Measurements from ENCODE around the gene CDK8.

The CDK8 gene

DNA sequence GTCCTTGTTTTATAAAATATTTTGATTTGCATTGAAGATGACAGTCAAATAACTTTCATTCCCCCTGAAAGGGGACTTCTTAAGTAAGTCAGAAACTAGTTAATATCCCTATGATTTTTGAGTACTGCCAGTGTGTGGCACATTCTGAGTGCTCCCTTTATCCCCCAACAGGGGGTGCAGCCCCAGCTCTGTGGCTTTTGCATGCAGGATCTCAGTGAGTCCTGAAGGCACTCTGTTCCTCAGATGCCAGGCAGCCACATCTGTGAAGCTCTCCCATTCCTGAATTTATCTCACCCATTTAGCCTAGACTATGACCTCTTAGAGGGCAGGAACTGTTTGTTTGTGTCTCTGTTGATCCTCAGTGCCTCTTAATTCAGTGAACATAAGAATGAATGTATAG is 123.1 kb downstream of the CDK8 start:
- Histone ChIP-seq H3K27me3 (ENCODE audit: insufficient read depth, low read depth, severe bottlenecking) (no peaks in the 10 kb centered on the region), H3K36me3 (peaks cover 17% of the 10 kb centered on the region), H3K9me3 (ENCODE audit: severe bottlenecking) (no peaks in the 10 kb centered on the region), H3K27ac (no peak overlapping the region), H3K4me3 (ENCODE audit: low read depth, low read length) (no peak overlapping the region)
- peak; percentile 60 for DNase-seq
- TF ChIP-seq, protein P1, sequence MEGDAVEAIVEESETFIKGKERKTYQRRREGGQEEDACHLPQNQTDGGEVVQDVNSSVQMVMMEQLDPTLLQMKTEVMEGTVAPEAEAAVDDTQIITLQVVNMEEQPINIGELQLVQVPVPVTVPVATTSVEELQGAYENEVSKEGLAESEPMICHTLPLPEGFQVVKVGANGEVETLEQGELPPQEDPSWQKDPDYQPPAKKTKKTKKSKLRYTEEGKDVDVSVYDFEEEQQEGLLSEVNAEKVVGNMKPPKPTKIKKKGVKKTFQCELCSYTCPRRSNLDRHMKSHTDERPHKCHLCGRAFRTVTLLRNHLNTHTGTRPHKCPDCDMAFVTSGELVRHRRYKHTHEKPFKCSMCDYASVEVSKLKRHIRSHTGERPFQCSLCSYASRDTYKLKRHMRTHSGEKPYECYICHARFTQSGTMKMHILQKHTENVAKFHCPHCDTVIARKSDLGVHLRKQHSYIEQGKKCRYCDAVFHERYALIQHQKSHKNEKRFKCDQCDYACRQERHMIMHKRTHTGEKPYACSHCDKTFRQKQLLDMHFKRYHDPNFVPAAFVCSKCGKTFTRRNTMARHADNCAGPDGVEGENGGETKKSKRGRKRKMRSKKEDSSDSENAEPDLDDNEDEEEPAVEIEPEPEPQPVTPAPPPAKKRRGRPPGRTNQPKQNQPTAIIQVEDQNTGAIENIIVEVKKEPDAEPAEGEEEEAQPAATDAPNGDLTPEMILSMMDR (IDR thresholded peaks at IDR 0.05; ENCODE audit: low read depth, low read length): peak; percentile 75

DNA sequence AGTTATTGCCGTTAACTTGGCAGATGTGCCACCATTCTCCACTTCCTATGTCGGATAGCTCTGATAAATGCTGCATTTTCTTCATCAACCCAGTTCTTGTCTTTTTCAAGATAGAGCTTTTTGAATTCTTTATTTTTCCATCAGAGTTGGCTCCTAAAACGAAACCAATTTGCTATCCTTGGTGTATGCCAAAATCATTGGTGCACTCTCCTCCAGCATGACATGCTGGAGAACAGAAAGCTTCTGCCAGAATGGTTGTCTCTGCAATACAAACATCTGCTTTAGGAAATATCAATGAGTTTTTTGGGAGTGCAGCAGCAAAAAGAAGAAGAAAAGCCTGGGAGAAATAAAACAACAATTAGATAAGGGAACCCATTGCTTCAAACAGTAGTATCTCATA is 124.2 kb downstream of the CDK8 start:
- TF ChIP-seq, protein P1 (IDR thresholded peaks at IDR 0.05; ENCODE audit: low read depth, low read length): no peak
- no peak for DNase-seq
- Histone ChIP-seq H3K9me3 (ENCODE audit: severe bottlenecking) (no peaks in the 10 kb centered on the region), H3K27me3 (ENCODE audit: insufficient read depth, low read depth, severe bottlenecking) (no peaks in the 10 kb centered on the region), H3K36me3 (peaks cover 17% of the 10 kb centered on the region), H3K27ac (no peak overlapping the region), H3K4me3 (ENCODE audit: low read depth, low read length) (no peak overlapping the region)

DNA sequence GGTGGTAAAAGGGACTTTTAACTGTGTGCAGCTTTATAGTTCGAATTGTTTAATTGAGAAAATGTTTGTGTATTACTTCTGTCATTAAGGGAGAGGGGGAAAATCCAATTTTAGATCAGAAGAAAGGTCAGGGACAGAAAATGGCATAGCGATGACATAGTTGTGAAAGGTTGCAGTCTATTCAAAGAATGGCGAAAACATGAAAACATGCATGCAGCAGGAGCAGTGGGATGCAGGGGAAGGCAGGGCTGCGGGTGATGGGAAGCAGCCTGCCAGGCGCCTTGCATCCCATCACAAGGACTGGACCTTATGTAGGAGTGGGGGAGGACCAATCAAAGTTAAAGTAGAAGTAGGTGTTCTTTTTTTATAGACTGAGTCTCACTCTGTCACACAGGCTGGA is 125.9 kb downstream of the CDK8 start:
- H3K36me3 ChIP-seq: peaks cover 26% of the 10 kb centered on the region
- H3K4me3 ChIP-seq (ENCODE audit: low read depth, low read length): no peak overlapping the region
- no peaks in the 10 kb centered on the region for H3K9me3 ChIP-seq (ENCODE audit: severe bottlenecking)
- no peaks in the 10 kb centered on the region for H3K27me3 ChIP-seq (ENCODE audit: insufficient read depth, low read depth, severe bottlenecking)
- H3K27ac ChIP-seq: no peak overlapping the region
- no peak for DNase-seq
- TF ChIP-seq, protein P1 (IDR thresholded peaks at IDR 0.05; ENCODE audit: low read depth, low read length): no peak

DNA sequence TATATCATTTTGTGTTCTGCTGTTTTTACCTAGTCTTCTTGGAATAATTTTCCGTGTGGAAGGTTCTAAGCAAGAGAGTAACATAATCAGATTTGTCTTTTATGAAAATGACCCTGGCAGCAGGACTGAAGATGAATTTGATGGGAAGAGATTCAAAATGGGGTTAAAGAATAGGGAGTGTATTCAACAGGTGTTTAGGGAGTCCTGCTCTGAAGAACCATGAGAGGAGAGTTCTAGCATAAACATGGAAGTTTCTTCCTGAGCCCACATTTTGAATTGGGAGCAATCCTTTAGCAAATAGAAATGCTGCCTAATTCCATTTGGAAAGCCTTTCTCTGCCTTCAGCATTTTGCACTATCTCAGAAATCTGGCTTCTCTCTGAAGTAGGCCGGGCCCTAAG is 127.0 kb downstream of the CDK8 start:
- Histone ChIP-seq H3K27ac (no peak overlapping the region), H3K9me3 (ENCODE audit: severe bottlenecking) (no peaks in the 10 kb centered on the region), H3K27me3 (ENCODE audit: insufficient read depth, low read depth, severe bottlenecking) (no peaks in the 10 kb centered on the region), H3K4me3 (ENCODE audit: low read depth, low read length) (no peak overlapping the region), H3K36me3 (peaks cover 33% of the 10 kb centered on the region)
- TF ChIP-seq, protein P1 (IDR thresholded peaks at IDR 0.05; ENCODE audit: low read depth, low read length): no peak
- no peak for DNase-seq

DNA sequence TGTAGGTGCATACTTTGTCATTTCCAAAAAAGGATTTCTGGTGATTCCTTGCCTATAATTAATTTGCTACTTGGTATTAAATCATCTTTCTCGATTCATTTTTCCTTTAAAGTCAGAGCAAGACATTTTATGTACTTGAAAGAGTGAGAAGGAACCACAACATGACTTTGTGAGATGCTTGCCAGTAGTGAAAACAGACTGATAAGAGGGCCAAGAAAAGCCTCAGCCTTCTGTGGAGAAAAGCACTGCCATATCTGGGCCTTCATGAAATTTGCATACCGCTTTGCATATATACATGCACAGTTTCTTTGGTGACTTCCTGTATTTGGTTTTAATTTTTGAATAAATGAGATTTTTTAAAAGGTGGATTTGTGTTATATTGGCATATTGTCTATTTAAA is 128.4 kb downstream of the CDK8 start:
- TF ChIP-seq, protein P1 (IDR thresholded peaks at IDR 0.05; ENCODE audit: low read depth, low read length): no peak
- Histone ChIP-seq H3K27me3 (ENCODE audit: insufficient read depth, low read depth, severe bottlenecking) (no peaks in the 10 kb centered on the region), H3K4me3 (ENCODE audit: low read depth, low read length) (no peak overlapping the region), H3K27ac (no peak overlapping the region), H3K36me3 (peaks cover 46% of the 10 kb centered on the region), H3K9me3 (ENCODE audit: severe bottlenecking) (no peaks in the 10 kb centered on the region)
- no peak for DNase-seq

DNA sequence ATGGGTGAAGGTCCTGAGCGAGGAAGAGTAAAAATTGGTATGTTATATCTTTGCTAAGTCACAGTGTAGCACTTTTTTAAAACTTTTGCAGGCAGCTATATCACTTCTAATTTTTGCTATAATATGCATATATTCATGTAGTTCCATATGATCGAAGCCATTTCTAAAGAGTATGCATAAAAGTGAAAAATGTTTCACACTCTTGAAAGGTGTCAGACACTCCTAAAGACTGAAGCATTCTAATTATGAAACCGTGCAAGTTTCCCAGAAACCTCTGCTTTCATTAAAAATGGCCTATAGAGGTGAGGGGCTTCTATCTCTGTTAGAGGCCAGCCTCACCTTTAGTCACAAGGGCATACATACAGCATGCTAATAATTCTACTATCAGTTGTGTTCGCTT is 128.9 kb downstream of the CDK8 start:
- peaks cover 51% of the 10 kb centered on the region for H3K36me3 ChIP-seq
- no peak overlapping the region for H3K4me3 ChIP-seq (ENCODE audit: low read depth, low read length)
- no peaks in the 10 kb centered on the region for H3K9me3 ChIP-seq (ENCODE audit: severe bottlenecking)
- no peak for DNase-seq
- TF ChIP-seq, protein P1 (IDR thresholded peaks at IDR 0.05; ENCODE audit: low read depth, low read length): no peak
- H3K27me3 ChIP-seq (ENCODE audit: insufficient read depth, low read depth, severe bottlenecking): no peaks in the 10 kb centered on the region
- H3K27ac ChIP-seq: no peak overlapping the region

Measured in WERI-Rb-1 (cell line).